Tibial artery (tissue), 4 donors: ENCODE data around the gene KCNH1.

Source experiments
- DNase-seq, 2 donors: peaks; one replicate each; pipeline ENCODE4 v3.0.0-alpha.2; 2019
- H3K27ac ChIP-seq, 2 donors: fragments of 200-600 bp; sonication (generic) in 1 of 2; 1 replicate in 1 of 2; 2 replicates in 1 of 2; pipeline ENCODE4 v1.5.1; 2018 to 2019; ENCODE audit warnings: mild to moderate bottlenecking in 1 of 2
- H3K27me3 ChIP-seq, 2 donors: fragments of 200-600 bp; sonication (generic) in 1 of 2; one replicate each; pipeline versions ENCODE4 v1.5.1 to v1.6.0; 2016 to 2019
- H3K36me3 ChIP-seq, 3 donors: fragments of 200-600 bp; sonication (generic) in 2 of 3; one replicate each; pipeline ENCODE4 v1.5.1; 2016 to 2019; ENCODE audit warnings: mild to moderate bottlenecking in 2 of 3
- H3K4me1 ChIP-seq, 4 donors: fragments of 200-600 bp; sonication (generic) in 2 of 4; 1 replicate in 3 of 4; 2 replicates in 1 of 4; pipeline ENCODE4 v1.5.1; 2016 to 2019
- H3K4me3 ChIP-seq, 2 donors: fragments of 200-600 bp; sonication (generic) in 1 of 2; 1 replicate in 1 of 2; 2 replicates in 1 of 2; pipeline ENCODE4 v1.5.1; 2018 to 2019; ENCODE audit warnings: mild to moderate bottlenecking in 2 of 2
- H3K9me3 ChIP-seq, 3 donors: fragments of 200-600 bp; sonication (generic) in 1 of 3; one replicate each; pipeline ENCODE4 v1.5.1; 2016 to 2019
- CTCF ChIP-seq, 2 experiments: fragments of 200-600 bp in 1 of 2; fragments of 450-650 bp in 1 of 2; IDR thresholded peaks; one replicate each; pipeline ENCODE4 v1.5.1; 2017 to 2019; ENCODE audit warnings: antibody characterized with exemption in 2 of 2, mild to moderate bottlenecking in 1 of 2, moderate library complexity in 1 of 2
- intact Hi-C: fragments of 100-400 bp; cut with DNase I; formaldehyde crosslinking; loops from one replicate; pipeline ENCODE4 v1.15.0; 2023; ENCODE audit warnings: low total_unique reads

Gene KCNH1

GRCh38 chr1:210754878-210755665 lies 378.9 kb downstream of the KCNH1 start:
- intact Hi-C loops, result no loop called here
- TF ChIP-seq CTCF (IDR thresholded peaks at IDR 0.05), result no peak
- Histone ChIP-seq H3K27me3 (no peaks in the 10 kb centered on the region), H3K4me3 (no peak overlapping the region), H3K36me3 (no peaks in the 10 kb centered on the region), H3K4me1 (no peaks in the 10 kb centered on the region), H3K9me3 (peaks cover 0 to 7% (median 6%) of the 10 kb centered on the region in 3 donors), H3K27ac (no peak overlapping the region)
- no peak for DNase-seq

GRCh38 chr1:210751911-210752310 lies 382.0 kb downstream of the KCNH1 start:
- H3K36me3 ChIP-seq, result no peaks in the 10 kb centered on the region
- no peak for DNase-seq
- H3K27me3 ChIP-seq, result no peaks in the 10 kb centered on the region
- no peak overlapping the region for H3K4me3 ChIP-seq
- no peak overlapping the region for H3K27ac ChIP-seq
- intact Hi-C loops, result no loop called here
- no peak for TF ChIP-seq CTCF (IDR thresholded peaks at IDR 0.05)
- no peaks in the 10 kb centered on the region for H3K4me1 ChIP-seq
- no peaks in the 10 kb centered on the region for H3K9me3 ChIP-seq

- intact Hi-C loops, result no loop called here
- Histone ChIP-seq H3K4me1 (no peaks in the 10 kb centered on the region), H3K27me3 (no peaks in the 10 kb centered on the region), H3K9me3 (no peaks in the 10 kb centered on the region), H3K36me3 (no peaks in the 10 kb centered on the region), H3K4me3 (no peak overlapping the region), H3K27ac (no peak overlapping the region)
- no peak for TF ChIP-seq CTCF (IDR thresholded peaks at IDR 0.05)
- no peak for DNase-seq
Observed at GRCh38 chr1:210750468-210750867, 383.5 kb downstream of the KCNH1 start.

- Histone ChIP-seq H3K27ac (no peak overlapping the region), H3K4me3 (no peak overlapping the region), H3K4me1 (no peaks in the 10 kb centered on the region), H3K27me3 (no peaks in the 10 kb centered on the region), H3K36me3 (no peaks in the 10 kb centered on the region), H3K9me3 (no peaks in the 10 kb centered on the region)
- no peak for DNase-seq
- no peak for TF ChIP-seq CTCF (IDR thresholded peaks at IDR 0.05)
- intact Hi-C loops, result no loop called here
Observed at GRCh38 chr1:210748796-210749195, 385.2 kb downstream of the KCNH1 start.

GRCh38 chr1:210747890-210748289 lies 386.1 kb downstream of the KCNH1 start:
- DNase-seq, result no peak
- Histone ChIP-seq H3K27ac (no peak overlapping the region), H3K4me3 (no peak overlapping the region), H3K27me3 (no peaks in the 10 kb centered on the region), H3K4me1 (no peaks in the 10 kb centered on the region), H3K36me3 (no peaks in the 10 kb centered on the region), H3K9me3 (no peaks in the 10 kb centered on the region)
- TF ChIP-seq CTCF (IDR thresholded peaks at IDR 0.05), result no peak
- intact Hi-C loops, result no loop called here
